GM12873 (cell line): Measurements from ENCODE around the gene TCFL5.

Source experiments
- TF ChIP-seq, protein P1 (sequence below): IDR thresholded peaks from 2 replicates; pipeline ENCODE4 v1.5.1; 2012; ENCODE audit warnings: low read depth, mild to moderate bottlenecking, moderate library complexity, low read length, control low read depth; ENCODE audit not compliant: insufficient read depth; ENCODE audit errors: missing control alignments

TCFL5 gene

DNA sequence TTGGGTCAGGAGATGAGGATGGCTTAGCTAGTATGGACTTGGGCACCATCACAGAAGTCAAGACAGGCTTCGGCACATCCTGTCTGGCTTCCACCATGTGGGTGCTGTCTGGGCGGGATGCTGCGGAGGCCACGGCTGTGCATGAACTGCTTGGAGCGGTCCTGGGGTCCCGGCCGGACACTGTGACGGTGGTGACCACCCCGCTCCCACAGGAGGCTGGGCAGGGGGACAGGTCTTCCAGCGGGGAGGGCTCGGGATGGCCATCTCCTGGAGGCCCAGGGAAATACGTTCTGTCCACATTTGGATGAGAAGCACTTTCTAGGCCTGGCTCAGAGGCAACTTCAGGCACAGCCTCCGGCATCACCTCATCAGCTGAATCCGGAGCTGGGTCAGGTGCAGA, 32.1 kb upstream of the TCFL5 start:
- TF ChIP-seq, protein P1, sequence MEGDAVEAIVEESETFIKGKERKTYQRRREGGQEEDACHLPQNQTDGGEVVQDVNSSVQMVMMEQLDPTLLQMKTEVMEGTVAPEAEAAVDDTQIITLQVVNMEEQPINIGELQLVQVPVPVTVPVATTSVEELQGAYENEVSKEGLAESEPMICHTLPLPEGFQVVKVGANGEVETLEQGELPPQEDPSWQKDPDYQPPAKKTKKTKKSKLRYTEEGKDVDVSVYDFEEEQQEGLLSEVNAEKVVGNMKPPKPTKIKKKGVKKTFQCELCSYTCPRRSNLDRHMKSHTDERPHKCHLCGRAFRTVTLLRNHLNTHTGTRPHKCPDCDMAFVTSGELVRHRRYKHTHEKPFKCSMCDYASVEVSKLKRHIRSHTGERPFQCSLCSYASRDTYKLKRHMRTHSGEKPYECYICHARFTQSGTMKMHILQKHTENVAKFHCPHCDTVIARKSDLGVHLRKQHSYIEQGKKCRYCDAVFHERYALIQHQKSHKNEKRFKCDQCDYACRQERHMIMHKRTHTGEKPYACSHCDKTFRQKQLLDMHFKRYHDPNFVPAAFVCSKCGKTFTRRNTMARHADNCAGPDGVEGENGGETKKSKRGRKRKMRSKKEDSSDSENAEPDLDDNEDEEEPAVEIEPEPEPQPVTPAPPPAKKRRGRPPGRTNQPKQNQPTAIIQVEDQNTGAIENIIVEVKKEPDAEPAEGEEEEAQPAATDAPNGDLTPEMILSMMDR = peak; percentile 13

DNA sequence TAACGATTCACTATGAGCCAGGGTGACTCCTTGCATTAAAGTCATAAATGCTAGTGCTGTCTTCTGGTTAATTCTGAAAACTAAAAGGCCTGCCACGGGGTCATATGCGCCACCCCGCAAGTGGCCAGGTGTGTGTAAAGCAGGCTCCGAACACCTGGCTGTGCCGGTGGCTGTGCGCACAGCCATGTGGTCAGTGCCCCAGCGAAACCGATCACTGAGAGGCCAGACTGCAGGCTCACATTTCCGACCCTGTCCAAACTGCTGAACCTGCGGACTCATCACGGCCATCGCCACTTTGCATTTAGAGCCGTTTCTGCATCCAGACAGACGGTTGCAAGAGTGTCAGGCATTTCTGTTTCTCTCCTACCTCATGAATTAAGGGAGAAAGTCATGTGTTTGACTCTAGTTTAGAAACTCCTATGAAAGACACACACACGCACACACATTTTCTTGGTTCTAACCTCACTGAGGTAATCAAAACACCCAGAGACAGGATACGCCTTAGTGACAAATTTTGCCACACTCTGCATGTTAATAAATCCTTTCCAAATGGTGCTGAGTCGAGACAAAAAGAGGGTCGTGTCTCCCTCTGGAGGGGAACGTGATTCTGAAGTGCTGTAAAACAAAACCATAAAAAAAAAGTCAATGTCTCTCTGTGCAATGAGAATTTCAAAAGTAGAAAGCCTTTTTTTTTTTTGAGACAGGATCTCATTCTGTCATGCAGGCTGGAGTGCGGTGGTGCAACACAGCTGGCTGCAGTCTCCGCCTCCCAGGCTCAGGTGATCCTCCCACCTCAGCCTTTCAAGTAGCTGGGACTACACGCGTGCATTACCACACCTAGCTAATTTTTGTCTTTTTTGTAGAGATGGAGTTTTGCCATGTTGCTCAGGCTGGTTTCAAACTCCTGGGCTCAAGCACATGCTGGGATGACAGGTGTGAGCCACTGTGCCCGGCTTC, 31.0 kb upstream of the TCFL5 start:
- TF ChIP-seq, protein P1 = no peak

DNA sequence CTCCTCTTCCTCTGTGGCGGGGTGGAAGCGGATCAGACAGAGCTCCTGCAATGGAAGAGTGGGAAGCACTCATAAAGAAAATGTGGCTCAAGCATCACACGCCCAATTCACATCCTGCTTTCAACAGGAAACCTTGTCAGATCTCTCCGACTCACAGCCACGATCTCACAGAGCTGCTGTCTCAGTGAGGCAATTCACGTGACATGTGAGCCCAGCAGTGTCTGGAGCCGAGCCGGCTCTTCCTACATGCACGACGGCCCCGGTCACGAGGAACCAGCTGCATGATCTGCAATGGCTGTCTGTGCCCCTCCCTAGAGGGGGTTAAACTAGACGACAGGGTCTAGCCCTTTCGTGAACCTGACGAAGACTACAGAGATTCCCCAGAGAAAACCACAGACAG, 29.5 kb upstream of the TCFL5 start:
- TF ChIP-seq, protein P1 = no peak

DNA sequence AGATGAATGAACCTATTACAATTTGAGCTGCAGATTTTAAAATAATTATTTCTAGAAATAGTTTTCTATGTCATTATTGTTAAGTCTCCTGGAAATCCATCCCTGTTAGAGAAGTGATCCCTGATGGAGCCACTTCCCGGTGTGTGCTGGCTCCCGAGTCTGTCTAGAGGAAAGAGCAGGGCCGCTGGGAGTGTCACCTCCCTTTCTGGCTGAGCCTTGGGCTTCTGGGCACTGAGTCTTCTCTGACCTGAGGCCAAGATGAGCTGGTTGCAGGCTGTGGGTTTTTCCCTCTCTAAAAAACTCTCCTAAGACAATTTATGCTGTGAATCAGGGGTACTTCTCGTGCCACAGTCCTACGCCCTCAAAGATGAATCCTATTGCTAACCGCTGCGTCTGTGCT, 28.8 kb upstream of the TCFL5 start:
- TF ChIP-seq, protein P1 = no peak

DNA sequence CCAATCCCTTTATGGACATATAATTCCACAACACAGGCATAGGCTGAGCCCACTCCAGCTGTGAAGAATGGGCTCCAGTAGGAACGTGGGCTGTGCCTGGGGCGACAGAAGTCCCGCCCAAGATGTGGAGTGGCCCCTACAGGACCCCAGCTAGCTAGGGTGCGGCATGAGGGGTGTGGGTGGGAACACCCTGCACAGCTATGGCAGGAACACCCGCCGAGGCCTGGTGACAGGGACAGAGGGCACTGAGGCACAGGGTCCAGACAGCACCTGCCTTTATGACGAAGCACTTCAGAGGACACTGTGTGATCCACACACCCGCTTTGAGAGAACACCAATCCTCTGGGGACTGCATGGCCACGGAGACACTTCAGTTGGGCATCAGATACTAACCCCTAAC, 28.2 kb upstream of the TCFL5 start:
- TF ChIP-seq, protein P1 = no peak

DNA sequence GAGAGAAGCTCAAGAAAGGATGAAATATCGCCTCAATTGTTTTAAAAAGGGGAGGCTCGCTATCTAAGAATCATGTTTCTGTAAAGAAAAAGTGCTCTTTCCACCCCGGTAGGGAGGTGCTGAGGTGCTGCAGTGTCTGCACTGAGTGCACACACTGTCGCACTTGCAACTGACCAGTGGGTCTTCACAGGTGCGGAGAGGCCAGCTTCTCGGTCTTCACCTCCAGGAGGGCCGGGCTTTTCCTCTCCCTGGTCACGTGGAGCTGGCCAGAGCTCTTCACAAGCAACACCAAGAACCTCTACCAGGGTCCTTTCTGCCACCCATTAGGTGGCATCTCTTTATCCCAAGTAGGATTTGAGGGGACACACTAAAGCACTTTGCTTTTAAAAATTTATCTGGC, 27.8 kb upstream of the TCFL5 start:
- TF ChIP-seq, protein P1 = no peak

DNA sequence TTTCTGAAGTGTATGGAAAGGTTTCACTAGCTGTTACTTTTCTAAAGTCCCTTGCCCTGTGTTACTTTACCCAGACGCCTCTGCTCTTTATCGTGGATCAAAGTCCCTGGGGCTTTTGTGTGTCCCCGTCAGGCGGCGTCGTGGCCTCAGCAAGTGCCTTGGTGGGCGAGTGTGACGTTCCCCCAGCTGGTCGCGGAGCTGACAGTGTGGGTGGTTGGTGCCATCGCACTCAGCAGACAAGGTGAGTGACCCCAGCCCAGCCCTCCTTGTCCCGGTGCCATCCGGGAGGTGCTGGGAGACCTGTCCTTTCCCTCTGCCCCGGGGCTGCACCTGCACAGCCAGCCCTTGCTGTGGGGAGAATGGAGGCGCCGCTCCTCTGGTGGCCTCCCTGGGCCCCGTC, 27.3 kb upstream of the TCFL5 start:
- TF ChIP-seq, protein P1 = no peak
